GM20000 (cell line): ENCODE measurements around the gene LRRC3.

ENCODE experiments used
- DNase-seq: peaks from one replicate; pipeline ENCODE4 v3.0.0; 2012; ENCODE audit warnings: low spot score
- TF ChIP-seq, protein P1 (sequence below): IDR thresholded peaks from 2 replicates; pipeline ENCODE4 v1.5.1; 2012; ENCODE audit warnings: mild to moderate bottlenecking, control low read depth; ENCODE audit errors: extremely low read depth, missing control alignments

Gene LRRC3

DNA sequence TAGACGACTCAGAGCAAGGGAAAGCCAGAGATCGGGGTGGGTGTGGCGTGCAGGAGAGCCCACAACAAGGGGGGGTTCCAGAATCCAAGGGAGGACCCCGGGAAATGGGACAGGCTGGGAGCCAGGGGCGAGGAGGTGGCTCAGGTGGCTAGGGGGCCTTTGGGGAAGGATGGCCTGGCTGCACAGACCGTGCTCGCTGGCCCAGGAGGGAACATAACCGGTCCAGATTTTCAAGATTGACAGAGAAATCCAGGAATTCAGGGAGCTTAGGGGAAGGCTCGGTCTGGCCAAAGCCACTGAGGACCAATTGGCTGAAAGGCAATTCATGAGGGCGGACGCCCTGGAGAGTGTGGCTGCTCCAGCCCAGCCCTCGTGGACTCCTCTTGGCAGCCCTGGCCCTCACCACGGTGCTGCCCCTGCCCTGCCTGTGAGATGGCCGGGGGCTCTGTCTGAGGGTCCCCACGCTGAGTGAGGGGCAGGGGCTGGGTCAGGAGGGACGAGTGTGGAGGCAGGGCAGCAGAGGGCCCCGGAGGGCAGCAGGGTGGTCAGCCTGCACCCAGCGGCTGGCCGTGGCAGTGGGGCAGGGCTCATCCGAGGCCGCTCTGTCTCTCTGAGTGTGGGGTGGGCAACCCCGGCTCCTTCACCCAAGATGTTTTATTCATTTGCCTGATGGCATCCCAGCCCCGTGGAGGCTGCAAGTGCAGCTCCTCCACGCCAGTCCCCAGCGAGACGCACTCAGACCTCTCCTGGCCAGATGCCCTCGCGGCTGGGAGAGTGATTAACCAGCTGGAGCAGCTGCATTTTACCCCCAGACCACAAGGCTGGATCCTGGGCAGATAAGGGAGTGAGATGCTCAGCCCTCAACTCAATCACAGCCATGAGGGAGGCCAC, 5.6 kb upstream of the LRRC3 start:
- TF ChIP-seq, protein P1, sequence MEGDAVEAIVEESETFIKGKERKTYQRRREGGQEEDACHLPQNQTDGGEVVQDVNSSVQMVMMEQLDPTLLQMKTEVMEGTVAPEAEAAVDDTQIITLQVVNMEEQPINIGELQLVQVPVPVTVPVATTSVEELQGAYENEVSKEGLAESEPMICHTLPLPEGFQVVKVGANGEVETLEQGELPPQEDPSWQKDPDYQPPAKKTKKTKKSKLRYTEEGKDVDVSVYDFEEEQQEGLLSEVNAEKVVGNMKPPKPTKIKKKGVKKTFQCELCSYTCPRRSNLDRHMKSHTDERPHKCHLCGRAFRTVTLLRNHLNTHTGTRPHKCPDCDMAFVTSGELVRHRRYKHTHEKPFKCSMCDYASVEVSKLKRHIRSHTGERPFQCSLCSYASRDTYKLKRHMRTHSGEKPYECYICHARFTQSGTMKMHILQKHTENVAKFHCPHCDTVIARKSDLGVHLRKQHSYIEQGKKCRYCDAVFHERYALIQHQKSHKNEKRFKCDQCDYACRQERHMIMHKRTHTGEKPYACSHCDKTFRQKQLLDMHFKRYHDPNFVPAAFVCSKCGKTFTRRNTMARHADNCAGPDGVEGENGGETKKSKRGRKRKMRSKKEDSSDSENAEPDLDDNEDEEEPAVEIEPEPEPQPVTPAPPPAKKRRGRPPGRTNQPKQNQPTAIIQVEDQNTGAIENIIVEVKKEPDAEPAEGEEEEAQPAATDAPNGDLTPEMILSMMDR = no peak
- no peak for DNase-seq

- no peak for DNase-seq
- TF ChIP-seq, protein P1 = no peak
These were observed 4.9 kb upstream of the LRRC3 start for GRCh38 chr21:44450402-44450801.

DNA sequence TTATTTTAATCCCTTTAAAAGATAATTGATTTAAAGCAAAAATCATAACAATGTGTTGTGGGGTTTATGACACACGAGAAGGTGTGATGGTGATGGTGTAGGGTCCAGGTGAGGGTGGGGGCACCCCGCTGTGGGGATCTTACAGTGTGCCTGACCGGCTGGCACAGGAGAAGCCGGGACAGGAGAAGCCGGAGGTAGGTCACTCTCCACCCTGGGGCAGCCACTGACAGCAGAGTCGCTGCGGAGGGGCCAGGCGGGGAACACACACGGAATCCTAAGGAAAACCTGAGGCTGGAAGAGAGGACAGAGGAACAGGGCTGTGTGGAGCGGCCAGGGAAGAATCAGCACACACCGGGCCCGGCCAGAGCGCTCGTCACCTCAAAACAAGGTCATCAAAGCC, 4.3 kb upstream of the LRRC3 start:
- TF ChIP-seq, protein P1 = no peak

DNA sequence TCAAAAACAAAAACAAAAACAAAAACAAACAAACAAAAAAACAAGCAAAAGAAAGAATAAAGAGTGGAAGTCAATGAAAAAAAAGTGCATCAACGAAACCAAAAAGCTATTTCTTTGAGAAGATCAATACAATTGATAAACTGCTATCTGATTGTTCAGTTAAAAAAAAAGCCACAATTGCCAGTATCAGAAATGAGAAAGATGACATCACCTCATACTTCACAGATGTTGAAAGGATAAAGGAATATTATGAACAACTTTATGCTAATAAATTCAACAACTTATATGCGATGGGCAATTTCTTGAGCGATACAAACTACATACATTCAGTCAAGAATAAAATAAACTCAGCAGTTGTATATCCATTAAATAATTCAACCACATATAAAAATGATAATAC, 2.2 kb upstream of the LRRC3 start:
- TF ChIP-seq, protein P1 = no peak
- no peak for DNase-seq

More for the DNA sequence above, 4.3 kb upstream of the LRRC3 start:
- no peak for DNase-seq

DNA sequence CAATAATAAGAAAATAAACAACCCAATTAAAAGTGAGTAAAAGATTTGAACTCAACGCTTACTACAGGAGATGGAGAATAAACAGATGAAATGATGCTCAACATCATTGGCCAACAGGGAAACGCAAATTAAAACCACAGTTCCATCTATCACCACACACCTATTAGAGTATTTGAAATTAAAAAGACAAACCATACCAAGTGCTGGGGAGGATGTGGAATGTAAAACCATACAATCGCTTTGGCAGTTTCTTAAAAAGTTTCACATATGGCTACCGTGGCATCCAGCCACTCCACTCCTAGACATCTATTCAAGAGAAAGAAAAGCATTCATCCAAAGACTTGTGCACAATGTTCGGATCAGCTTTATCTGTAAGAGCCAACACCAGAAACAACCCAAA, 1.3 kb upstream of the LRRC3 start:
- TF ChIP-seq, protein P1 = no peak
- no peak for DNase-seq

GRCh38 chr21:44455524-44456213, 359 bp downstream of the LRRC3 start:
- peak; percentile 78 for DNase-seq
- TF ChIP-seq, protein P1 = peak; percentile 11
